Prostate gland (tissue), 2 donors: ENCODE data around the gene PAK1. TPM values are rescaled to one million over a fixed set of nuclear protein-coding genes. Genes with fewer than 3 reads are reported as not detected.
"Not testable (repeated sequence)": the region's sequence is repeated elsewhere in the genome, so short reads cannot be mapped to it uniquely, and the experiment has no call there.

Experiments
- DNase-seq: peaks from one replicate; pipeline ENCODE4 v3.0.0-alpha.2; 2019; ENCODE audit warnings: low spot score
- H3K27ac ChIP-seq, 2 donors: fragments of 200-600 bp; sonication (generic); 2 replicates each; pipeline ENCODE4 v1.5.1; 2017 to 2019
- H3K27me3 ChIP-seq: fragments of 200-600 bp; sonication (generic); replicated peaks from 2 replicates; pipeline ENCODE4 v1.5.1; 2019; ENCODE audit not compliant: insufficient read depth
- H3K36me3 ChIP-seq, 2 donors: fragments of 200-600 bp; sonication (generic); 1 replicate in 1 of 2; 2 replicates in 1 of 2; pipeline versions ENCODE4 v1.5.1 to v1.8.1; 2017 to 2019
- H3K4me1 ChIP-seq: fragments of 200-600 bp; sonication (generic); replicated peaks from 2 replicates; pipeline ENCODE4 v1.5.1; 2019
- H3K4me3 ChIP-seq, 2 donors: fragments of 200-600 bp; sonication (generic); 2 replicates each; pipeline ENCODE4 v1.5.1; 2017 to 2019
- H3K9me3 ChIP-seq: fragments of 200-600 bp; sonication (generic); 2 replicates; pipeline ENCODE4 v1.5.1; 2017
- CTCF ChIP-seq, 4 experiments: fragments of 200-600 bp in 2 of 4; fragments of 450-650 bp in 2 of 4; sonication (generic) in 2 of 4; IDR thresholded peaks; 1 replicate in 3 of 4; 2 replicates in 1 of 4; pipeline ENCODE4 v1.5.1; 2016 to 2019; ENCODE audit warnings: antibody characterized with exemption in 4 of 4, mild to moderate bottlenecking in 2 of 4, moderate library complexity in 2 of 4
- POLR2A ChIP-seq: fragments of 450-650 bp; IDR thresholded peaks from one replicate; pipeline ENCODE4 v1.6.1; 2016; ENCODE audit warnings: antibody characterized with exemption, mild to moderate bottlenecking
- POLR2AphosphoS5 ChIP-seq: sonication (generic); formaldehyde crosslinking; IDR thresholded peaks from one replicate; pipeline ENCODE4 v1.6.1; 2017; ENCODE audit warnings: antibody characterized with exemption
- WGBS: methylation state at CpG from one replicate; pipeline ENCODE4 v1.1.5; 2018; 5-methylcytosine and 5-hydroxymethylcytosine counted together
- intact Hi-C: fragments of 100-400 bp; cut with DNase I; formaldehyde crosslinking; loops from one replicate; pipeline ENCODE4 v1.14.2; 2022
- total RNA-seq, 2 donors: library from RNA; depleted of rRNA; stranded (reverse); fragments of >200 nt; gene quantifications; one replicate each; pipeline ENCODE4 v1.1.0, GENCODE V29; 2016

PAK1 gene
- total RNA-seq, 2 donors from 2014 or later, result 39.6 to 61.7 TPM

GRCh38 chr11:77501758-77502157, 27.9 kb upstream of the PAK1 start:
- WGBS, result 44% methylated on average over 2 of the region's 2 CpGs
- no peaks in the 10 kb centered on the region for H3K9me3 ChIP-seq
- TF ChIP-seq POLR2AphosphoS5 (no peak), POLR2A (no peak), CTCF (IDR thresholded peaks at IDR 0.05) (no peak)
- DNase-seq, result no peak
- intact Hi-C loops, result no loop called here
- H3K36me3 ChIP-seq, result no peaks in the 10 kb centered on the region
- H3K27me3 ChIP-seq, result no peaks in the 10 kb centered on the region
- H3K4me3 ChIP-seq, result no peak overlapping the region
- no peaks in the 10 kb centered on the region for H3K4me1 ChIP-seq
- no peak overlapping the region for H3K27ac ChIP-seq

- 12% methylated on average over 1 of the region's 1 CpG for WGBS
- Histone ChIP-seq H3K36me3 (no peaks in the 10 kb centered on the region), H3K9me3 (no peaks in the 10 kb centered on the region), H3K27me3 (no peaks in the 10 kb centered on the region), H3K4me1 (no peaks in the 10 kb centered on the region), H3K4me3 (no peak overlapping the region), H3K27ac (no peak overlapping the region)
- no peak for DNase-seq
- intact Hi-C loops, result no loop called here
- TF ChIP-seq CTCF (IDR thresholded peaks at IDR 0.05) (no peak), POLR2AphosphoS5 (no peak), POLR2A (no peak)
Measured at GRCh38 chr11:77497368-77497767, 23.5 kb upstream of the PAK1 start.

- Histone ChIP-seq H3K4me1 (no peaks in the 10 kb centered on the region), H3K36me3 (no peaks in the 10 kb centered on the region), H3K9me3 (no peaks in the 10 kb centered on the region), H3K27me3 (no peaks in the 10 kb centered on the region), H3K27ac (no peak overlapping the region), H3K4me3 (no peak overlapping the region)
- no peak for DNase-seq
- intact Hi-C loops, result no loop called here
- TF ChIP-seq POLR2AphosphoS5, result no peak
- TF ChIP-seq CTCF (IDR thresholded peaks at IDR 0.05), result no peak
- no peak for TF ChIP-seq POLR2A
- WGBS, result 81% methylated on average over 1 of the region's 1 CpG
Measured at GRCh38 chr11:77495526-77495925, 21.6 kb upstream of the PAK1 start.

GRCh38 chr11:77490035-77490434, 16.1 kb upstream of the PAK1 start:
- H3K4me1 ChIP-seq, H3K4me3 ChIP-seq, H3K27me3 ChIP-seq, DNase-seq, intact Hi-C loops, H3K27ac ChIP-seq, H3K9me3 ChIP-seq, H3K36me3 ChIP-seq: not testable (repeated sequence)
- 98% methylated on average over 10 of the region's 28 CpGs for WGBS

GRCh38 chr11:77487790-77488189, 13.9 kb upstream of the PAK1 start:
- Histone ChIP-seq H3K27me3 (no peaks in the 10 kb centered on the region), H3K4me1 (no peaks in the 10 kb centered on the region), H3K27ac (no peak overlapping the region), H3K36me3 (no peaks in the 10 kb centered on the region), H3K9me3 (no peaks in the 10 kb centered on the region), H3K4me3 (no peak overlapping the region)
- TF ChIP-seq POLR2A, result no peak
- TF ChIP-seq POLR2AphosphoS5, result no peak
- no peak for TF ChIP-seq CTCF (IDR thresholded peaks at IDR 0.05)
- no peak for DNase-seq
- intact Hi-C loops, result no loop called here
- 92% methylated on average over 2 of the region's 2 CpGs for WGBS
